H1 (cell line): ENCODE results near the gene UGT1A7. TPM values are rescaled to one million over a fixed set of nuclear protein-coding genes. Genes with fewer than 3 reads are reported as not detected.

Experiments
- CTCF ChIA-PET: fragments of 300-600 bp; sonication (Branson Sonifier 250); formaldehyde crosslinking; loops from one replicate; lab custom pipeline; 2021; ENCODE audit not compliant: partially characterized antibody; lab: Charles Lee
- POLR2A ChIA-PET: fragments of 300-600 bp; sonication (Branson Sonifier 250); formaldehyde crosslinking; loops from one replicate; lab custom pipeline; 2021; ENCODE audit warnings: inconsistent platforms; ENCODE audit not compliant: partially characterized antibody; lab: Charles Lee
- DNase-seq, 2 experiments: peaks; one replicate each; pipeline versions ENCODE4 v3.0.0 to v3.0.0-alpha.2; 2010 to 2022; ENCODE audit warnings: low spot score in 2 of 2, low read depth in 1 of 2, mixed read lengths in 1 of 2
- FAIRE-seq: peaks from 2 replicates; lab custom pipeline; 2011; peaks lifted over from hg19 to GRCh38; lab: Jason Lieb, UNC
- H2AFZ ChIP-seq: 2 replicates; pipeline ENCODE4 v1.8.1; 2012; ENCODE audit warnings: low read length, inconsistent platforms
- H2AK5ac ChIP-seq: 2 replicates; pipeline ENCODE4 v1.6.1; 2013; ENCODE audit warnings: low read depth, low read length
- H2BK120ac ChIP-seq: replicated peaks from 2 replicates; pipeline ENCODE3; 2013; ENCODE audit warnings: low read depth, low read length, inconsistent platforms
- H2BK12ac ChIP-seq: 2 replicates; pipeline ENCODE4 v1.6.1; 2013; ENCODE audit warnings: low read depth, low read length
- H2BK15ac ChIP-seq: 2 replicates; pipeline ENCODE4 v1.6.1; 2013; ENCODE audit warnings: low read length
- H2BK20ac ChIP-seq: 2 replicates; pipeline ENCODE4 v1.6.1; 2013; ENCODE audit warnings: low read length
- H2BK5ac ChIP-seq: 2 replicates; pipeline ENCODE4 v1.6.1; 2013; ENCODE audit warnings: low read depth, low read length
- H3K14ac ChIP-seq: 2 replicates; pipeline ENCODE4 v1.6.1; 2013; ENCODE audit warnings: inconsistent platforms; ENCODE audit not compliant: insufficient read length
- H3K18ac ChIP-seq: 2 replicates; pipeline ENCODE4 v1.6.1; 2013; ENCODE audit warnings: low read length; ENCODE audit errors: extremely low read depth
- H3K23ac ChIP-seq: 2 replicates; pipeline ENCODE4 v1.6.1; 2013; ENCODE audit warnings: inconsistent platforms; ENCODE audit not compliant: insufficient read length
- H3K23me2 ChIP-seq: 2 replicates; pipeline ENCODE4 v1.6.1; 2013; ENCODE audit warnings: low read depth, low read length
- H3K27ac ChIP-seq: 2 replicates; pipeline ENCODE4 v1.6.1; 2011; ENCODE audit warnings: low read depth, low read length, inconsistent platforms
- H3K27me3 ChIP-seq, 4 experiments: replicated peaks in 1 of 4; 1 replicate in 1 of 4; 2 replicates in 3 of 4; pipeline versions ENCODE4 v1.6.1 to v1.8.1; 2011 to 2013; ENCODE audit warnings: low read length in 3 of 4, mild to moderate bottlenecking in 3 of 4, inconsistent platforms in 2 of 4, mixed read lengths in 2 of 4, moderate library complexity in 1 of 4; ENCODE audit not compliant: control insufficient read depth in 3 of 4, insufficient read depth in 3 of 4; ENCODE audit errors: extremely low read depth in 1 of 4
- H3K36me3 ChIP-seq, 4 experiments: 2 replicates each; pipeline versions ENCODE4 v1.6.1 to v1.8.1; 2011 to 2013; ENCODE audit warnings: mild to moderate bottlenecking in 4 of 4, low read length in 3 of 4, moderate library complexity in 2 of 4, control low read depth in 1 of 4, inconsistent platforms in 1 of 4; ENCODE audit not compliant: insufficient read depth in 4 of 4, control insufficient read depth in 2 of 4
- H3K4ac ChIP-seq: replicated peaks from 2 replicates; pipeline ENCODE3; 2013; ENCODE audit warnings: low read length, low read depth, mixed read lengths, inconsistent platforms; ENCODE audit not compliant: insufficient read length
- H3K4me1 ChIP-seq, 4 experiments: replicated peaks in 1 of 4; 1 replicate in 1 of 4; 2 replicates in 3 of 4; pipeline versions ENCODE4 v1.6.1 to v1.8.1; 2011 to 2013; ENCODE audit warnings: low read length in 3 of 4, inconsistent platforms in 2 of 4, mixed read lengths in 1 of 4; ENCODE audit not compliant: insufficient read depth in 4 of 4, control insufficient read depth in 3 of 4
- H3K4me2 ChIP-seq, 2 experiments: 2 replicates each; pipeline versions ENCODE4 v1.6.1 to v1.8.1; 2011 to 2013; ENCODE audit warnings: low read depth in 2 of 2, low read length in 2 of 2, control low read depth in 1 of 2, inconsistent platforms in 1 of 2, mild to moderate bottlenecking in 1 of 2; ENCODE audit not compliant: insufficient read depth in 1 of 2
- H3K4me3 ChIP-seq, 4 experiments: fragments of 200-600, 300-600 bp in 1 of 4; sonication (generic), shearing (Covaris generic), sonication (Bioruptor Twin) in 1 of 4; 2 replicates each; pipeline versions ENCODE4 v1.5.1 to v1.8.1; 2011 to 2016; ENCODE audit warnings: low read length in 4 of 4, low read depth in 3 of 4, control low read depth in 2 of 4, inconsistent platforms in 2 of 4, mild to moderate bottlenecking in 2 of 4, mixed read lengths in 1 of 4, moderate library complexity in 1 of 4; ENCODE audit not compliant: insufficient read depth in 2 of 4; ENCODE audit errors: extremely low read depth in 1 of 4
- H3K56ac ChIP-seq: replicated peaks from 2 replicates; pipeline ENCODE3; 2013; ENCODE audit warnings: low read depth, mild to moderate bottlenecking, mixed read lengths, low read length, inconsistent platforms; ENCODE audit not compliant: insufficient read length
- H3K79me1 ChIP-seq: 2 replicates; pipeline ENCODE4 v1.6.1; 2013; ENCODE audit warnings: low read depth, low read length, control low read depth
- H3K79me2 ChIP-seq, 2 experiments: 2 replicates each; pipeline versions ENCODE4 v1.6.1 to v1.8.1; 2012 to 2013; ENCODE audit warnings: low read length in 2 of 2, mild to moderate bottlenecking in 2 of 2, inconsistent platforms in 1 of 2; ENCODE audit not compliant: insufficient read depth in 2 of 2, control insufficient read depth in 1 of 2
- H3K9ac ChIP-seq, 4 experiments: replicated peaks in 1 of 4; 1 replicate in 1 of 4; 2 replicates in 3 of 4; pipeline versions ENCODE4 v1.6.1 to v1.8.1; 2011 to 2013; ENCODE audit warnings: low read depth in 3 of 4, low read length in 3 of 4, control low read depth in 2 of 4, mild to moderate bottlenecking in 2 of 4, moderate library complexity in 2 of 4, inconsistent platforms in 1 of 4; ENCODE audit errors: extremely low read depth in 1 of 4
- H3K9me3 ChIP-seq, 2 experiments: 2 replicates each; pipeline versions ENCODE4 v1.6.1 to v1.8.1; 2012 to 2013; ENCODE audit warnings: mild to moderate bottlenecking in 2 of 2, moderate library complexity in 2 of 2, control low read depth in 1 of 2, inconsistent platforms in 1 of 2, low read depth in 1 of 2, low read length in 1 of 2, mixed read lengths in 1 of 2; ENCODE audit not compliant: insufficient read depth in 2 of 2
- H4K20me1 ChIP-seq, 2 experiments: replicated peaks in 1 of 2; 2 replicates each; pipeline versions ENCODE3 to v1.8.1; 2011 to 2013; ENCODE audit warnings: inconsistent platforms in 2 of 2, low read length in 2 of 2, mild to moderate bottlenecking in 1 of 2; ENCODE audit not compliant: insufficient read depth in 2 of 2, control insufficient read depth in 1 of 2
- H4K5ac ChIP-seq: 2 replicates; pipeline ENCODE4 v1.6.1; 2013; ENCODE audit warnings: low read length, low read depth, mixed read lengths, inconsistent platforms; ENCODE audit not compliant: insufficient read length
- H4K8ac ChIP-seq: 2 replicates; pipeline ENCODE4 v1.8.0; 2013; ENCODE audit warnings: mild to moderate bottlenecking, moderate library complexity, low read length, inconsistent platforms; ENCODE audit not compliant: insufficient read depth; ENCODE audit errors: extremely low read depth
- H4K91ac ChIP-seq: replicated peaks from 2 replicates; pipeline ENCODE3; 2013; ENCODE audit warnings: low read length, mixed read lengths, inconsistent platforms; ENCODE audit not compliant: insufficient read length
- BCL11A ChIP-seq, 2 experiments: IDR thresholded peaks; one replicate each; pipeline ENCODE4 v1.6.1; 2011; ENCODE audit warnings: low read depth in 2 of 2, low read length in 2 of 2, mild to moderate bottlenecking in 2 of 2
- BRCA1 ChIP-seq: IDR thresholded peaks from 2 replicates; pipeline ENCODE4 v1.6.1; 2012; ENCODE audit warnings: low read depth, low read length, improper control_type of control experiment
- CBX5 ChIP-seq: fragments of 300-800, 300-1000 bp; sonication (generic); IDR thresholded peaks from 2 replicates; pipeline ENCODE4 v1.7.1; 2016; ENCODE audit warnings: antibody characterized with exemption, low read length, low read depth
- MAFK ChIP-seq: IDR thresholded peaks from 2 replicates; pipeline ENCODE4 v1.6.1; 2012; ENCODE audit warnings: low read depth, mild to moderate bottlenecking, improper control_type of control experiment, low read length
- PHF8 ChIP-seq: fragments of 200-600 bp; sonication (generic); conservative IDR thresholded peaks from 2 replicates; pipeline ENCODE4 v1.7.1; 2012; ENCODE audit warnings: low read depth, mild to moderate bottlenecking, inconsistent platforms, low read length, moderate library complexity
- POLR2AphosphoS5 ChIP-seq: IDR thresholded peaks from 2 replicates; pipeline ENCODE4 v1.6.1; 2011; ENCODE audit warnings: low read depth, low read length
- POU5F1 ChIP-seq: IDR thresholded peaks from 2 replicates; pipeline ENCODE4 v1.6.1; 2011; ENCODE audit warnings: low read depth, mild to moderate bottlenecking, low read length, moderate library complexity
- WGBS, 2 experiments: shearing (Covaris generic) in 1 of 2; methylation state at CpG; one replicate each; pipeline versions ENCODE4 v1.1.6 to v1.1.7; 2013 to 2015; ENCODE audit warnings: low lambda C conversion rate in 2 of 2, mixed read lengths in 2 of 2, inconsistent platforms in 1 of 2, low coverage in 1 of 2, missing lambda C conversion rate in 1 of 2; ENCODE audit not compliant: insufficient replicate concordance in 2 of 2, insufficient coverage in 1 of 2, insufficient read length in 1 of 2; ENCODE audit errors: extremely low coverage in 1 of 2, missing lambda C conversion rate in 1 of 2; 5-methylcytosine and 5-hydroxymethylcytosine counted together
- polyA plus RNA-seq, 7 experiments: library from polyadenylated mRNA; depleted of rRNA in 3 of 7; stranded (reverse) in 5 of 7; unstranded in 2 of 7; fragments of >200 nt in 5 of 7; fragments of 200-250 nt in 2 of 7; gene quantifications; 1 replicate in 5 of 7; 2 replicates in 1 of 7; 4 replicates in 1 of 7; pipeline versions ENCODE4 v1.2.1 to v1.2.3, GENCODE V29; 2011 to 2013; ENCODE audit warnings: missing spikeins in 2 of 7, mixed read lengths in 2 of 7
- total RNA-seq: library from RNA; stranded (reverse); fragmentation: NEBNext Ultra II Directional; extraction: Animal tissue kit (Norgen Biotek cat#: 25700); gene quantifications from 2 replicates; pipeline ENCODE4 v1.2.1, GENCODE V29; 2021
- TF ChIP-seq, protein P1 (sequence below): IDR thresholded peaks from 2 replicates; pipeline ENCODE4 v1.6.1; 2012; ENCODE audit warnings: inconsistent platforms

Gene UGT1A7
- total and polyA plus RNA-seq, 2 of the 8 experiments (the other 6 are each of a cell fraction or from before 2014, with no cell fraction given): not detected

- no peaks in the 10 kb centered on the region for H3K79me2 ChIP-seq
- H2BK15ac ChIP-seq: no peak overlapping the region
- no peak overlapping the region for H3K14ac ChIP-seq
- H3K4ac ChIP-seq: no peak overlapping the region
- DNase-seq: no peak
- no peaks in the 10 kb centered on the region for H3K36me3 ChIP-seq
- no peak for FAIRE-seq
- H3K23me2 ChIP-seq: no peaks in the 10 kb centered on the region
- no peak overlapping the region for H4K5ac ChIP-seq
- H2AK5ac ChIP-seq: no peak overlapping the region
- no peak overlapping the region for H3K4me2 ChIP-seq
- no peak overlapping the region for H3K56ac ChIP-seq
- H2AFZ ChIP-seq: no peak overlapping the region
- no peak overlapping the region for H4K91ac ChIP-seq
- 87% methylated on average over 4 of the region's 4 CpGs; no CpG with 5 or more reads in 1 of the 2 experiments for WGBS, 2 experiments
- TF ChIP-seq BRCA1 (no peak), PHF8 (no peak), MAFK (no peak), POU5F1 (no peak), BCL11A (IDR thresholded peaks at IDR 0.05; ENCODE audit: low read depth in 2 of 2, low read length in 2 of 2) (no peak), CBX5 (no peak), POLR2AphosphoS5 (no peak)
- TF ChIP-seq, protein P1, sequence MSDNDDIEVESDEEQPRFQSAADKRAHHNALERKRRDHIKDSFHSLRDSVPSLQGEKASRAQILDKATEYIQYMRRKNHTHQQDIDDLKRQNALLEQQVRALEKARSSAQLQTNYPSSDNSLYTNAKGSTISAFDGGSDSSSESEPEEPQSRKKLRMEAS: no peak
- TF ChIP-seq, all 59 proteins: peak for 0
- Histone ChIP-seq H3K27me3 (no peaks in the 10 kb centered on the region), H2BK20ac (no peak overlapping the region), H3K4me1 (no peaks in the 10 kb centered on the region), H3K79me1 (no peaks in the 10 kb centered on the region), H3K23ac (no peak overlapping the region), H3K18ac (no peak overlapping the region), H2BK120ac (no peak overlapping the region), H2BK5ac (no peak overlapping the region), H4K20me1 (no peaks in the 10 kb centered on the region), H3K4me3 (no peak overlapping the region), H3K27ac (no peak overlapping the region), H4K8ac (no peak overlapping the region), H2BK12ac (no peak overlapping the region), H3K9me3 (peaks cover 5 to 11% of the 10 kb centered on the region in 2 experiments; a peak in 3 of 4 replicates), H3K9ac (no peak overlapping the region)
- CTCF ChIA-PET: no interaction called here
- POLR2A ChIA-PET: no interaction called here
Observed at GRCh38 chr2:233650981-233651380, 30.7 kb upstream of the UGT1A7 start.
